Measurements from ENCODE around the gene CNNM2.

CNNM2 gene

DNA sequence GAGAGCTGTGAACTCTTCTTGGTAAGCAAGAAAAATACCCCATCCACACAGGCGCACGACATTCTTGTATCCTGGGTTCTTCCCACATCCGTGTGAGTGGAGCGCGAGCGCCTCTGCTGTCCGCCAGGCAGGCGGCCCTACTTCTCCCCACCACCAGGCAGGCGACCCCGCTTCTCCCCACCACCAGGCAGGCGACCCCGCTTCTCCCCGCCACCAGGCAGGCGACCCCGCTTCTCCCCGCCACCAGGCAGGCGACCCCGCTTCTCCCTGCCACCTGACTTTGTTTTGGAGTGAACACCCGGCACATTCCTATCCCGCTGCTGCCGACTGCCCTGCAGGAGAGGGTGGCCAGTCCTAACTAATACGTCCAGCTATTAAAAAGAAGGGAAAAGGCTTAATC, 154.2 kb downstream of the CNNM2 start:
- no peak for DNase-seq (ENCODE audit: low read depth, low spot score)

DNA sequence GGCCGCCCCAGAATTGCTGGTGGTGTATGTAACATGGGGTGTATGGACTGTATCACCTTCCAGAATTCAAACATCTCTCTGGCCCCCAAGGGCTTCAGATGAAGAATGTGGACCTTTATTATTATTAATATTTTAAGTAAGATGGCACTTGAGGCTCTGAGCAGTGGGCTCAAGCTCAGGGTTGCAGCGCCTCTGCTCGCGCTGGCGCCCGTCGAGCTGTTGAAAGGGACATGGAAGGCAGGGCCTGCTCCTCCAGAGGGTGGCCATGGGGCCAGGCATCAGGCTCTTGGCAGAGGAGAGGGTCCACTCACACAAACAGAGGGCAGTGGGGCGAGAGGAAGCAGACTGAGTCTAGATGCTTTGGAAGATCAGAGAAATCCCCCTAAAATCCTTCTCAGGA, 154.8 kb downstream of the CNNM2 start:
- DNase-seq (ENCODE audit: low read depth, low spot score) = no peak

DNA sequence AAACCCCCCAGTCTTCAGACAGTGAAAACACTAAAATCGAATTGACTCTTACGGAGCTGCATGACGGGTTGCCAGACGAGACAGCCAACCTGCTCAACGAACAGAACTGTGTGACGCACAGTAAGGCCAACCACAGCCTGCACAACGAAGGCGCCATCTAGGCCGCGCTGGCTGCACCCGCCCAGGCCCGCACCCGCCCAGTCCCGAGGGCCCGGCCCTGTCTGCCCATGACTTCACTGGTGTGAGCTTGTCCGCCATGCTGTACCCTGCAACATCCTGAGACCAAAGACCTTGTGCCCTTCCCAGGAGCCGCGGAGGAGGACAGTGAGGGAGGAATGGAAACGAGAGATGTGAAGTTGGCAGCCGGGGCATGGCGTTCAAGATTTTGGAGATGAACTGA, 158.9 kb downstream of the CNNM2 start:
- DNase-seq (ENCODE audit: low read depth, low spot score) = no peak

DNA sequence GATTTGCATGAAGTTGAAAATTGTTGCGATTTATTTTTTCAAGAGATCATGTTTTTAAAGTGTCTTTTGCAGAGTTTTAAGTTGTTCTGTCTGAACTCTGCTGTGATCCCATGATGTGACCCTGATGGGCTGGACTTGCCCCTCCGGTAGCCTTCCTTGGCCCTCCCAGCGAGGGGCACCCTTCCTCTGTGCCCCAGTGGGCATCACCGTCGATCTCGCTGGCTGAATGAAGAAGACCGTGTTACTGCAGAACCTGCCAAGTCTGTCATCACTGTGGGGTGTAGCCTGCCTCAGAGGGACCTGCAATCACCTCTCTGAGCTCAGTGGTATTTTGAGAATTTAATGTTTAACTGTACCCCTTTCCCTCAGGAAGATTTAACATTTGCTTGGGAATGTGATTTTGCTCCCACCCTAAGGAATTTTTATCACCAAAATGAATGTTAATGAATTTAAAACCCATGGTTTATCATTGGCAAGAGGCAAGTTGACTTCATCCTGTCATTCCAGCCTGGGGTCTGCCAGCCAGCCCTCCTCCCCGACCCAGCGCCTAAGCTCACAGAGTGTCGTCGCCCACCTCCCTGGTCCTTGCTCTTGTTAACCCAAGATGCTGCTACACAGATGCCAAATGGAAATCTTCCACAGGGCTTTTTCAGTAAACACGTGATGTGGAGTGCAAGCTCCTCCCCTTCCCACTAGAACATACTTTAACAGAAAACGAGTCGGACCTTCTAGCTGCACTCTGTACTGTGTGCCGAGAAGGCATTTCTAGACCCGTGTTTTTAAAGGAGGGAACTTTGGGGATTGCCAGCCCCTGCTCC, 159.6 kb downstream of the CNNM2 start:
- no peak for DNase-seq (ENCODE audit: low read depth, low spot score)

DNA sequence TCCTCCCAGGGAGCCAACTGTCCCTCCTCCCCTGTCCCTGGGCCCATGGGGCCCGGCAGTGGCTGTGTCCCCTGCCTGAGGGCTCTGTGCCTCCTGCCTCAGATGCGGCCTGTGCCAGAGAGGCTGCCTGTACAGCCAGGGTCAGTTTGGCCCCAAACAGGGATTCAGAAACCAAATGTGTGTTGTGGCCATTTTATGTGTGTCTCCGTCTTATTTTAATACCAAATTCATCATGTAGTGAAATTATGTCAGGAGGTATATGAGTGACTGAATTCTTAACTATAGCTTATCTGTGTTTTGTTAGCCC, 160.2 kb downstream of the CNNM2 start:
- no peak for DNase-seq (ENCODE audit: low read depth, low spot score)

DNA sequence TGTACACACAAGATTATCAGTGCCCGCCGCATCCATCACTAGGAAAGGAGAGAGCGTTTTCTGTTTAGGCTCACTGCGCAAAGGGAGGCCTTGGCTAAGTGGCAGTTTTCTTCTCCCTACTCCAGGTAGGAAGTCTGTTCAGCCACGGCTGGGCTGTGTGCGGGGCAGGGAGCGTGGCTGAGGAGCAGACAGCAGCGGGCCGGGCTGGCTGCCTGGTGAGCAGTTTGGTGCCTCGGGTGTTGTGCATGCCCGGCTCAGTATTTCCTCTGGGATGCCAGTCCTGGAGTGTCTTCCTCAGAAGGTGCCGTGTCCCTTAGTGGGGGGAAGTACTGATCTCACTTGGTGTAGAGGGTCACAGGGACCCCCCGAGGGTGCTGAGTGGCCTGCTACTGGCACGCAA, 160.6 kb downstream of the CNNM2 start:
- no peak for DNase-seq (ENCODE audit: low read depth, low spot score)

DNA sequence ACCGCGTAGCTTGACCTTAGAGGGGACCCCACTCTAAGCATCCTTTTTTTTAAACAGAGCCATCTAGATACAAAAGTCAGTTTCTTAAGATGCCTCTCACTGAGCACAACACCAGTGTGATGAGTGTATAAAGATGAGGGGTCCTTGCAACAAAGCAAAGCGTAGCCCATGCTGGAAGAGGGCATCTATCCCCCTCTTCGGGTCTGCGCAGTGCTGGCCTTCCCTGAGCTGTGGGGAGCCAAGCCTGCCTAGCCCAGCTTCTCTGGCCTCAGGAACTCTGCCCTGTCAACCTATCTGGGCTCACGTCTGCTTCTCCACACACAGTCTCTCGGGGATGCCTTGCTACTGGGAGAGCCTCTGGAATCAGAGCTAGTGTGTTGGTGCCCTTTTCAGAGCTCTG, 161.0 kb downstream of the CNNM2 start:
- DNase-seq (ENCODE audit: low read depth, low spot score) = no peak

DNA sequence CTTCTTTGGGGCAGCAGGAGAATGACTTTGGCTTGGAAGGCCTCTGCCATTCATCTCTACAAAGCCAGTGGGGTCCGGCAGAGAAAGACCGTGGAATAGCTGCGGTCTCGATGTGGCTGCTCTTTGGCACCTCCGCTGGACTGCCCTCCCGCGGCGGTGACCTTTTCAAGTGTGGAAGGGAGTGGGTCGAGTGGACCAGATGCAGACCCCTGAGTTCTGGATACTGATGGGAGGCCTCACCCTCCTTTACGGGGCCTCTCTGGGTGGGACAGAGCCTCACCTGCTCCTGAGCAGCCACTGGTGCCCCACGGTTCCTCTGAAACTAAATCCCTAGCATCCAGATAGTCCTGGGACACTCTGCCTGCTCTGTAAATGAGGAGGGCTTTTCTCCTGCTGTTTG, 161.9 kb downstream of the CNNM2 start:
- DNase-seq (ENCODE audit: low read depth, low spot score) = no peak

DNA sequence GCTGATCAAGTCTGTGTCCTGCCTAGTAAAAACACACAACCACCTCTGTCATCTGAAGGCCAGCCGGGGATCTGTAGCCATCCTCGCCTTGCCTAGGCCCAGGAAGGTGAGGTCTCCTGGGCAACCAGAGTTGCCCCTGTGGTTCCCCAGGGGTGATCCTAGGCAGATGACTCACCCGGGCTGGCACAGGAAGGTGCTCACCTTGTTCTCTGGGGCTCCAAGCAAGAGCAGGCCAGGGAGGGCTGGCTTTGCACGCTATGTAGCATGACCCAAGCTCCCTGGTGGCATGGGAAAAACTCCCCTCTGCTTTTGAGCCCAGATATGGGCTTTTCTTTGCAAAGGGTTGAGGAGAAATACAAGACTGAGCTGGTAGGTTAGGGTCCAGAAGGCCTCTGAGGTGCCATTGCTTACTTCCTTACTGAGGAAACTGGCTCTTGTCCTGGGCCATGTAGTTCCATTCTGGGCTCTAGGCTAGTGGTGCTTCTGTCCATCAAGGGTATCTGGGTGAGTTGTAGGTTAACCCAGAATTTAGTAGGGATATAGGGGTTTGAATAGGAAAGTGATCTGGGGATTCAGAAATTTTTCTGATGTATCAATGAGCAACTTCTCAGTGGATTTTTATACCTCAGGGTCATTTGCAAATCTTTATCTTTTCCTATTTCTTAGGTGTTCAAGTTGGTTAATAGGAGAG, 162.9 kb downstream of the CNNM2 start:
- DNase-seq (ENCODE audit: low read depth, low spot score) = no peak

DNA sequence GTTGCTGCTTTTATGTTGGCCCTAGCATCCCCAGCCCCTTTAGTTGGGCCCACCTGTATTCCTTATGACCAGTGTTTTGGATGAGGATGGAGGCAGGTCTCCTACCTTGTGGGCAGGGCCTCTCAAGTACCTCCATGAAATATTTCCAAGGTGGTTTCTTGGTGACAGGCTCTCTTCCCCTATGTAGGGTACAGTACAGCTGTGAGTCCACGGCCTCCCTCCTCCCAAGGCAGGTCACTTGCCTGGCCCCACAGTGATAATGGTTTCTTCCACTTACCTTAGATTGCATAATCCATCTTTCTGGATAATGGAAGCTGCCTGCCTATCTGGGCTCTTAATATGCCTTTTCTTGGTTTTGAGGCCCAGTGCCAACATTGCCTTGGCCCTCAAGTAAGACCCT, 164.6 kb downstream of the CNNM2 start:
- no peak for DNase-seq (ENCODE audit: low read depth, low spot score)

DNA sequence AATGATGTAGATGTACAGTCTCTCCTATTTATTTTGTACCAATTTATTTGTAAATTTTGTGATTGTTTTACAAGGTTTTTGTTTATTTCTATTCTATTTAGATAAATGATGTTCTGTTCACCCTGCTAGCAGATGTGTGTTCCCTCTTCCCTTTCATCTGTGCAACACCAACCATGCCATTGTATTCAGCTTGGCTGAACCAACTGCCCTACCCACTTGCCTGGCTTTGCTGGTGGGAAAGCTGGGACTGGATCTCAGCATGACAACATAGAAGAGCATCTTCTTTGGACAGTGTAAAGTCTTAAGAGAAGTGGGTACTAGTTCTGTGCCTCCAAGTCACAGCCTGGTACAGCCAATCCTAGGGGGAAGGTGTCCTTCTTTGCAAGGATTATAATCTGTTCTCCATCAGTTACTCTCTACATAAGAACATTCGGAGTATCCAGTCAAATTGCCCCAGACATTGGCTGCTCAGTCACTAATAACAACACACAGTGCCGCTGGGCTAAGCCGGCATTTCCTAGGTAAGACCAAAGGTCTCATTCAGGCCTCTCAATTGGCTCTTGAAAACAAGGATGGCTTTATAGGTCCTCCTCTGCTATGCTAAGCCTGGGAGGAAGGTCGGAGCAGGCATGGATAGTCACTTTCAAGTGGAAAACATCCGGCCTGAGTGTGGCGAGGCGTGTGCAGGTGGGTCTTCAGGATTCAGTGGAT, 165.3 kb downstream of the CNNM2 start:
- no peak for DNase-seq (ENCODE audit: low read depth, low spot score)

DNA sequence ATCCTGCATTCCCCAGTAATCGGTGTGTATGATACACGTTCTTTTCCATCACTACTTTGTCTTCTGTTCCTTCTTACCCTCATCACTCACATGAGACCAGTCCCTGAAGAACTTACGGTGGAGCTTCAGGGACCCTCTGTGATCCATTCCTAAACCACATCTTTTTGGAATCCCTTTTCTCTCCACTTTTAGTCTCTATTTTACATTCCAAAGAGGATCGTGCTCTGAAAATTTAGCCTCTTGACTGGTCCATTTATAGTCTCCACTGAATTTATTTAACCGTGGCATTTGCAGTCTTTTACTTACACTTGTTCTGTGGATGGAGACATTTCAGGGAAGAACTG, 165.9 kb downstream of the CNNM2 start:
- no peak for DNase-seq (ENCODE audit: low read depth, low spot score)

DNA sequence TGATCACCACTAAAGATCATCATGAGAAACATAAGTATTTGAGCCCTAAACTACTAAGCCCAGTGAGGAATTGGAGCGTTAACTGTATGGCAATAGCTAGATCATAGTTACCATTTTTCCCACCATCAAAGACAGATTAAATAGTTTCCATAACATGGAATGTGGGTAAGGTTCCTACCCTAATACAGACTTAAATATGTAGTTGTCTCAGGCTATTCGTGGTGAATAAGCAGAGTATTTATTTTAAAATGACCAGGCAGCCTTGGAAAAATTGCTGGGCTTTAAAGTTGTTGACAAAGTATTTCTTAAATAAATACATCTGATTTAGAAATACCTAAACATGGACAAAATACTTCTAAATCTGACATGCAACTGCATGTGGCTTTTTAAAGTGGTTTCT, 168.2 kb downstream of the CNNM2 start:
- DNase-seq (ENCODE audit: low read depth, low spot score) = no peak

DNA sequence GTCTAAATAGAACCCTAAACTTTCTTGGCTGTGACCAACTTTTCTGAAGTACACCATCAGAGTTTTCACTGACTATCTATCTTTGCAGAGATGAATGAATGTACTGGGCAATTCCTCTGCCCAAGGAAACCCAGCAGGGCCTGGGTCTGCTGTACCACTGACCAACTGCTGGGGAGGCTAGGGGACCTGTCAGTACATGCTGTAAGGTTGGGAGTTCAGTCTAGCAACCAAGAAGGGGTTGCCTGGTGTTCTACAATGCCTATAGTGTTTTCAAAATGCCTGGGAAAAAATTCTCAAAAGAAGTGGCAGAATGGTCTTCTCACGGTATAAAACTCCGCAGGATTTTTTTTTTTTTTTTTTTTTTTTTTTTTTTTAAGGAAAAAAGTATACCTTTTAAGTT, 168.7 kb downstream of the CNNM2 start:
- no peak for DNase-seq (ENCODE audit: low read depth, low spot score)

DNA sequence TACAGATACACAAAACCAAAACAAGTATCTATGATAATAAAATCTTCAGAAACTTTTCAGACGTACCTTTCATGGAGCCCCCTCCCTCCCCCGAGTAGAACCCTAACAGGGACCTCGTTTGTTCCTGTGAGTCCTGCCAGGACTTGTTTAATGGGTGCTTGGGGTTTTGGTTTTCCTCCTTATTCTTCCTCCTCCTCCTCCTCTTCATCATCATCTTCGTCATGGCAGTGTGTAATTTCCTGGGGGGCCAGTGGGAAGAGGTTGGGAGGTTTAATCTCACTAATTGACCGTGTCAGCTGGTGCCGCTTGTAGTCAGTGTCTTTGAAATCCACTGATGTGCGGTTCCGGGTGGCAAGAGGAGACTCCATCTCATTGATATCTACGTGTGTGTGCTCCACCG, 171.4 kb downstream of the CNNM2 start:
- DNase-seq (ENCODE audit: low read depth, low spot score) = no peak

DNA sequence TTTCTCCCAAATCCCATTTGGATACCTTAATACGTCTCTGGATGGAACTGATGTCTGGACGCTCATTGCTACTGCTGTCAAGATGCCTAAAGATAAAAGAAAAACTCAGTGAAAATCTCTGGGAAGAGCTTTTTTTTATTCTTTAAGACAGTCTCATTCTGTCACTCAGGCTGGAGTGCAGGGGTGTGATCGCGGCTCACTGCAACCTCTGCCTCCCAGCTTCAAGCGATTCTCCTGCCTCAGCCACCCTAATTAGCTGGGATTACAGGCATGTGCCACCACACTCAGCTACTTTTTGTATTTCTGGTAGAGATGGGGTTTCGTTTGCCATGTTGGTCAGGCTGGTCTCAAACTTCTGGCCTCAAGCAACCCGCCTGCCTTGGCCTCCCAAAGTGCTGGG, 172.8 kb downstream of the CNNM2 start:
- no peak for DNase-seq (ENCODE audit: low read depth, low spot score)

DNA sequence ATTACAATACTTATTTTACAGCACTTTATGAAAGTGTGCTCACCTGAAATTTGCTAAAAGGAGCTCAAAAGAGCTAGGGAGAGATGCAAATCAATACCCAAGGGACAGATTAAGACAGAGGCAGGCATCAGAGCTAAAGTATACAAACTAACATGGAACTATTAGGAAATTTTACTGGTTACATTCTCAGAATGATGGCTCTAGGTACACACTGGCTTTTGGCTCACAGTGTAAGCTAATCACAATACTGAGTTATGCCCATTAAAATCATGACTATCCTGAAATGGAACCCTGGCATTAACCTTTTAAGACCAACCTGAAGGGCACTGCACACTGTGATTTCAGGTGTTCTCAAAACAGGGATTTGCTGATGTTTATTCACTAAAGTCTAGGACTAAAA, 176.9 kb downstream of the CNNM2 start:
- DNase-seq (ENCODE audit: low read depth, low spot score) = no peak

DNA sequence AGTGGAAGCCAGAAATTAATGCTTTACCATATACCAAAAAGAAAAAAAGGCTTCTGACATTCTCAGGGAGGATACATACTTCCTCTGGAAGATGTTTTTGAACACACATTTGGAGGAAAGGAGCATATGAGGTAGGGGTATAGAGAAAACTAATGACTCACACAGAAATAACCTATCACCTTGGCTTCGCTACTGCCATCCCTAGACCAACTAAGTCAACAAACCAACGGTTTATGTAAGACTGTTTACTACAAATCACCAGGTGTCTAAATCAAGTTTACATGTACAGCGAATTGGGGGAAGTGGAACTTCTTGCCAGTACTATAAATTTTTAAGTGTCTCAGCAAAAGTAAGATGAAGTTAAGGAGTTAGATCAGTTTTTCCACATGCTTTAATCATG, 178.0 kb downstream of the CNNM2 start:
- no peak for DNase-seq (ENCODE audit: low read depth, low spot score)

DNA sequence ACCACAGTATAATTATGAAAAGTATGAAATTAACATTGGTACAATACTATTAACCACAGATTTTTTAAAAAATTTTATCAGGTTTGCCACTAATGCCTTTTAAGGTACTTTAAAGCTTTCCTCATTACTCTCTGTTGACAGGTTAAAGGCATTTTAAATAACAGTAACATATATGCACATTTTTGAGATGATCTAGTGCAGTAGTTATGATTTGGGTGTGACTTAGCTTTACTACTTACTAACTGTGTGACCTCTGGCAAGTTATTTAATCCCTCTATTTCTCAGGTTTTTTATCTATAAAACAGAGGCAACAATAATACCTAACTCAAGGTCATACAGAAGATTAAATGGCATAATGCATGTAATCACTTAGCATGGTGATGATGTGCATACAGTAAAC, 180.1 kb downstream of the CNNM2 start:
- DNase-seq (ENCODE audit: low read depth, low spot score) = no peak

DNA sequence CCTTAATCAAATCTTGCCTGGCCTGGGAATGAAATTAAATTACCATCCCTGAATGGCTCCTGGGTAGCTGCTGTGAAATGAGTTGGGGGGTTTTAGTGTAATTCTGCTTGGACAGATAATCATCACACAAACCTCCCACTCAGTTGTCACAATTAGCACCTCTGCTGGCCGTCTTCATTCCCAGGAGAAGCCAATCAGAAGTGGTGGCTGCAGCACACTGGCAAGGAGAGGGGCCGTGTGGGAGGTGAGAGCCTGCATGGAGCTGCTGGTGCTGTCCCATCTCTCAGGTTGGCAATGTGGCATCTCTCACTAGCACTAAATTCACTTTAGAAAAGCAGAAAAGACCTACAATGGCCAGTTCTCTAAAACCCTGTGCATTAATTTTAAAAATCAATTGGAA, 182.5 kb downstream of the CNNM2 start:
- no peak for DNase-seq (ENCODE audit: low read depth, low spot score)

DNA sequence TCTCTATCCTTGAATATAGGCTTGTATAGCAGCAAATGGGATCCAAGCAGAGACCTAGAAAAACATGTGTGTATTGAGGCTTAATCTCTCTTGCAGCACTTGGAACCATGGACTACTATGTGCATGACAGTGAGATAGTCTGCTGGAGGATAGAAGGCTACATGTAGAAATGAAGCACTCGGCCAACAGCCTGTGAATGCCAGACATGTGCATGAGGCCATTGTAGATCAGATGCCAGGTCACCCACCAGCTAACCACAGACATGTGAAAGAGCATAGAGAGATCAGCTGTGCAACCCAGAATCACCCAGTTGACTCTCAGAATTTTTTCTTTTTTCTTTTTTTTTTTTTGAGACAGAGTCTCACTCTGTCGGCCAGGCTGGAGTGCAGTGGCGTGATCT, 184.1 kb downstream of the CNNM2 start:
- no peak for DNase-seq (ENCODE audit: low read depth, low spot score)

DNA sequence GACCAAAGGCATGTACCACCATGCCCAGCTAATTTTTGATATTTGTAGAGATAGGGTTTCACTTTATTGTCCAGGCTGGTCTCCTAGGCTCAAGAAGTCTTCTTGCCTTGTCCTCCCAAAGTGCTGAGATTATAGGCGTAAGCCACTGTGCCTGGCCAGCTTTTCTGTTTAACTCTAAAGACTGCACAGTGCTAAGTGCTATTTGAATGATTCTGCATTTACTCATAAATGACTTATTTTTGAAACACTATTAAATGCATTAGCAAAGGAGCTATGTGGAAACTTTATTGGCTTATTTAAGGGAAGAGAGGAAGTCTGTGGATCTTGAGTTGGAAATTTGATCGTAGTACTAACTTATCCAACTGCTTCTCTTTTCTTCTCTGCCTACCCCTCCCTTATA, 185.9 kb downstream of the CNNM2 start:
- no peak for DNase-seq (ENCODE audit: low read depth, low spot score)

DNA sequence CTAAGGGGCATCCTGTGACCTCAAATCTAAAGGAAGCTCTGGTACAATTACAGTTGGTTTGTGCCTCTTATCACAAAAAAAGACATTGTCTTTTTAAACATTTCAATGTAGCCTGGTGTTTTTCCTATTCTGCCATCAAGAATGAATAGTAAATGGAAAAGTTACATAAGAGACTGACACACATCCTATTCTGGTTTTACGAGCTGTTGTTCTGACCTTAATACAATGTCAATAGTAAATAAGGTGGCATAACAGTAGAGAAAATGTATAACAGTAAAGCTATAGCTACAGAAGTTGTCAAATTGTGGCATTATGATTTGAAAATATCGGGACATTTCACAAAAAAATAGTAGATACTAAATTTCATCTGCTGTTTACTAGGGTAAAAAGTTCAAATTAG, 186.6 kb downstream of the CNNM2 start:
- DNase-seq (ENCODE audit: low read depth, low spot score) = no peak

Measured in activated CD4-positive, CD25-positive, alpha-beta regulatory T cell treated with anti-CD3 and anti-CD28 coated beads, Interleukin-2, amount 50 U/mL, for 16 hours (primary cell).